Adrenal gland (tissue), 12 donors: Measurements from ENCODE around the gene WDR70. TPM values are rescaled to one million over a fixed set of nuclear protein-coding genes. Genes with fewer than 3 reads are reported as not detected.

ENCODE experiments used
- DNase-seq, 7 donors: peaks; one replicate each; pipeline ENCODE4 v3.0.0-alpha.2; 2019 to 2020
- H3K27ac ChIP-seq, 5 donors: fragments of 200-600 bp; sonication (generic) in 4 of 5; 1 replicate in 3 of 5; 2 replicates in 2 of 5; pipeline versions ENCODE4 v1.5.1 to v1.8.0; 2016 to 2020; ENCODE audit warnings: mild to moderate bottlenecking in 1 of 5
- H3K27me3 ChIP-seq: fragments of 200-600 bp; 2 replicates; pipeline ENCODE4 v1.8.0; 2021
- H3K36me3 ChIP-seq, 2 donors: fragments of 200-600 bp; replicated peaks in 1 of 2; 1 replicate in 1 of 2; 2 replicates in 1 of 2; pipeline versions ENCODE4 v1.5.1 to v1.8.0; 2018 to 2022
- H3K4me1 ChIP-seq, 2 donors: fragments of 200-600 bp; replicated peaks in 1 of 2; 1 replicate in 1 of 2; 2 replicates in 1 of 2; pipeline versions ENCODE4 v1.5.1 to v1.8.0; 2018 to 2021
- H3K4me3 ChIP-seq, 4 donors: fragments of 200-600 bp; sonication (generic) in 3 of 4; one replicate each; pipeline ENCODE4 v1.5.1; 2016 to 2018
- H3K9me3 ChIP-seq, 3 donors: fragments of 200-600 bp; sonication (generic) in 1 of 3; replicated peaks in 1 of 3; 1 replicate in 2 of 3; 2 replicates in 1 of 3; pipeline versions ENCODE4 v1.5.1 to v1.8.0; 2016 to 2021
- CTCF ChIP-seq, 6 experiments: fragments of 450-650 bp in 4 of 6; fragments of 200-600 bp in 2 of 6; sonication (generic) in 1 of 6; IDR thresholded peaks; 1 replicate in 5 of 6; 2 replicates in 1 of 6; pipeline versions ENCODE4 v1.5.1 to v1.8.0; 2016 to 2021; ENCODE audit warnings: antibody characterized with exemption in 6 of 6, mild to moderate bottlenecking in 2 of 6, moderate library complexity in 1 of 6
- POLR2A ChIP-seq, 2 donors: fragments of 450-650 bp; IDR thresholded peaks; one replicate each; pipeline ENCODE4 v1.6.1; 2017; ENCODE audit warnings: antibody characterized with exemption in 2 of 2, mild to moderate bottlenecking in 2 of 2, moderate library complexity in 1 of 2
- WGBS, 4 donors: extraction: QIAGEN DNeasy Blood & Tissue Kit in 2 of 4; methylation state at CpG; one replicate each; pipeline versions ENCODE4 v1.1.5 to v1.1.7; 2013 to 2017; 5-methylcytosine and 5-hydroxymethylcytosine counted together
- intact Hi-C, 2 donors: fragments of 100-400 bp; cut with DNase I; formaldehyde crosslinking; loops; one replicate each; pipeline versions ENCODE4 v1.14.1 to v1.15.0; 2022 to 2023
- polyA plus RNA-seq, 3 donors: library from polyadenylated mRNA; stranded (reverse); fragments of 200-250 nt in 2 of 3; fragments of 350-450 nt in 1 of 3; fragmentation: Illumina TruSeq in 1 of 3; extraction: RNeasy Lipid Tissue Mini Kit (QIAGEN cat#74804) in 1 of 3; gene quantifications; one replicate each; pipeline ENCODE4 v1.2.3, GENCODE V29; 2013 to 2014
- small RNA-seq, 2 donors: library from RNA; depleted of rRNA; stranded (forward); fragments of <200 nt; gene quantifications; one replicate each; pipeline ENCODE3, GENCODE V24; 2016
- total RNA-seq, 9 donors: library from RNA; depleted of rRNA in 4 of 9; stranded (reverse); fragments of >200 nt in 4 of 9; fragments of 120-200 nt in 1 of 9; fragmentation: NEBNext Ultra II Directional in 1 of 9; extraction: Animal tissue kit (Norgen Biotek cat#: 25700) in 1 of 9; gene quantifications; one replicate each; pipeline versions ENCODE4 v1.1.0 to v1.2.4, GENCODE V29; 2013 to 2023
- donor health status: healthy with polysubstance abuse.
- donor health status: Bipolar disorder and iron deficiency.
- donor health status: DM: yes; HTN: yes; CAD: no.
- donor health status: DM: no; HTN: no; CAD: no.
- donor health status: DM: no; HTN: no; CAD: no.
- donor health status: DM: yes; HTN: yes; CAD: no.

The WDR70 gene
- total and polyA plus RNA-seq, 12 donors, result 9.2 to 42.6 (median 28.4) TPM

- no peaks in the 10 kb centered on the region for H3K36me3 ChIP-seq
- H3K4me1 ChIP-seq, result no peaks in the 10 kb centered on the region
- no peak for DNase-seq
- H3K27me3 ChIP-seq, result no peaks in the 10 kb centered on the region
- TF ChIP-seq CTCF (IDR thresholded peaks at IDR 0.05) (no peak), POLR2A (IDR thresholded peaks at IDR 0.05) (no peak)
- H3K9me3 ChIP-seq, result peaks cover 0 to 9% (median 0%) of the 10 kb centered on the region in 3 donors
- 61 to 88% (median 68%) methylated on average over 2 of the region's 2 CpGs for WGBS, 4 donors
- H3K4me3 ChIP-seq, result no peak overlapping the region
- no peak overlapping the region for H3K27ac ChIP-seq
- intact Hi-C loops, result no loop called here
These were observed 420.8 kb downstream of the WDR70 start for GRCh38 chr5:37799865-37800421.

GRCh38 chr5:37801521-37801920, 422.4 kb downstream of the WDR70 start:
- no peak overlapping the region for H3K27ac ChIP-seq
- WGBS, 4 donors, result 68 to 96% (median 86%) methylated on average over 2 of the region's 2 CpGs
- no peaks in the 10 kb centered on the region for H3K9me3 ChIP-seq
- no peak for TF ChIP-seq CTCF (IDR thresholded peaks at IDR 0.05)
- no peak for TF ChIP-seq POLR2A (IDR thresholded peaks at IDR 0.05)
- H3K36me3 ChIP-seq, result no peaks in the 10 kb centered on the region
- no peak overlapping the region for H3K4me3 ChIP-seq
- no peaks in the 10 kb centered on the region for H3K4me1 ChIP-seq
- intact Hi-C loops, result no loop called here
- no peaks in the 10 kb centered on the region for H3K27me3 ChIP-seq
- no peak for DNase-seq

Small RNA genes lying within 50 kb of the gene (small RNA-seq; reads per million reads assigned to genes)
- gene RNU6-1190P (0 reads per million in 2 donors), gene RNU6-484P (0 reads per million in 2 donors)

Other genes starting within 250 kb of the WDR70 start
- gene CPLANE1, start 129.9 kb upstream of the WDR70 start, total RNA-seq, result 10 to 100 TPM in 7 of 9 donors, 1 to 10 TPM in 2; 7.4 to 29.7 (median 15.2) TPM
- 10 to 100 TPM in 2 of 3 donors, 1 to 10 TPM in 1; 3.8 to 11.9 (median 10.4) TPM for gene CPLANE1, start 129.9 kb upstream of the WDR70 start, polyA plus RNA-seq
- gene NUP155, start 8.2 kb upstream of the WDR70 start, total RNA-seq, result 10 to 100 TPM in 8 of 9 donors, 1 to 10 TPM in 1; 9.5 to 28.9 (median 20.0) TPM
- gene NUP155, start 8.2 kb upstream of the WDR70 start, polyA plus RNA-seq, result 10 to 100 TPM in 1 of 3 donors, 1 to 10 TPM in 2; 2.3 to 15.8 (median 2.8) TPM